Activated naive CD8-positive, alpha-beta T cell treated with anti-CD3 and anti-CD28 coated beads, Interleukin-2, amount 50 U/mL, for 16 hours (primary cell): ENCODE measurements around the gene PHB1.

Experiments used
- DNase-seq: peaks from one replicate; pipeline ENCODE4 v3.0.0-alpha.2; 2020; ENCODE audit warnings: low read depth, low spot score

Gene PHB1

GRCh38 chr17:49414622-49415350 lies at the start of gene PHB1:
PHB1 (minus strand) TSS chr17:49414882; CDS start chr17:49413264, 1,618 bp downstream.
- DNase-seq: peak; percentile 86

DNA sequence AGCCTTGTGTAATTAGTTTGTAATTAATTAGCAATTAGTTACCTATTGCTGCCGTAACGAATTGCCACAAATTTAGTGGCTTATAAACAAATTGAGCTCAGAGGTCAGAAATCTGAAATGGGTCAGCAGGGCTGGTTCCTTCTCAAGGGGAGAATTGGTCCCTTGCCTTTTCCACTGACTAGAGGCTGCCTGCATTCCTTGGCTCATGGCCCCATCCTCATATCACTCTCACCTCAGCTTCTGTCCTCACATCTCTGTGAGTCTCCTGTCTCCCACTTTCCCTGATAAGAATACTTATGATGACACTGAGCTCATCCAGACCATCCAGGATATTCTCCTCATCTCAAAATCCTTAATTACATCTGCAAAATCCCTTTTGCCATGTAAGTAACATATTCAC lies 49.4 kb upstream of the PHB1 start:
- DNase-seq: no peak

DNA sequence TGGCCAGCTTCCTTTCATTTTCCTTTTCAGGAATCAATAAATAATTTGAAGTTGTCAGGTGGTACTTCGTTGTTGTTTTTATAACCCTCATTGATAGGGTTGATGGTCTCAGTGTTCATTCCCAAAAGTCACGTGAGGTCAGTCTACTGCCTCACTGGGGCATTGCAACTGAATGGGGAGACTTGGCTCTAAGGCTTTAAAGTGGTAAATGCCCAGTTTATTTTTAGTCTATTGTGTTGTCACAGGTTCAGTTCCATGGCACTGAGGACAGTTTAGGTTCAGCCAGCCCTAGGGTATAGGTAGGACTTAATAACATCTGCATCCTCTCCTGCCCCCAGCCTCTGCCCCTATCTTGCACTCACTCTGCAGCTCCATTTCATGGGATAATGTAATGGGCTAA lies 46.9 kb upstream of the PHB1 start:
- DNase-seq: no peak

DNA sequence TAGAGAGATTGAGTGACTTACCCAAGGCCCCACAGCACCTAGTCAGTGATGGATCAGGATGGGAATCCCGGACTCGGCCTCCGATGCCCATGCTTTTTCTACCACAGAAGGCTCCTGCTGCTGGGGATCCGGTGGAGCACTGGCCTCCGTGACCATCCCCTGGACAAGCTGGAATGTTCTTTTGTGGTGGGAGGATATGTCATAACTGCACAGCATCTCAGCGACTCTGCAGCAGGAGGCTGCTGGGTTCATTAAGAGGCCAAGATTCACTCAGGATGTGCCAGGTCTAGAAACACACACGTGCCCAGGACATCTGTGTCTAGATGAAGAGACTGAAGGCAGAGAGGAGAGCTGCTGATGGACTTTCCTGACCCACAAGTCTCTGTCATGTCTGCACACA lies 45.7 kb upstream of the PHB1 start:
- no peak for DNase-seq

DNA sequence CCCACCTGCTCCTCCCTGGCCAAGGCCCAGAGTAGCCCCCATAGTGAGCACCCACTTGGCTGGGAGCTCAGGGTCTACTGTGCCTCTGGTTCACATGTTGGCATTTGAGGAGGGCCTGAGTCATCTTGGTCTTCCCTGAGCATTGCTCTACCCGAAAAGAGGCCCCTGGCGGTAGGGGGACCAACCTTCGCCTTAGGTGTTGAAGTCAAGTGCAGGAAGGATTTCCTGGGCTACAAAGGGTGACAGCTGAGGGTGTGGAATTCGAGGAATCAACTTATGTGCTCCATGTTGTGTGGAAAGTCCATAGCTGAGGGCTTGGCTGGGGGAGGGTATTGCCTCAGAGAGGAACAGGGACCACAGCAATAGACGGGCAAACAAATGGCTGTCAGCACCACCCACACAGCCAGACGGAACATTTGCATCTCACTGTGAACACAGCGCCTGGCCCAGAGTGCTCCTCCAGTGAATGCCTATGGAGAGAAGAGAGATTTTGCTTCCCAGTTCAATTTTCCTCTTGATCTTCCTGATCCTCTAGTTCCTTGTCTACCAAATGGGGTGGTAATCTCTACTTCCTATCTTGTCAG lies 44.8 kb upstream of the PHB1 start:
- no peak for DNase-seq

DNA sequence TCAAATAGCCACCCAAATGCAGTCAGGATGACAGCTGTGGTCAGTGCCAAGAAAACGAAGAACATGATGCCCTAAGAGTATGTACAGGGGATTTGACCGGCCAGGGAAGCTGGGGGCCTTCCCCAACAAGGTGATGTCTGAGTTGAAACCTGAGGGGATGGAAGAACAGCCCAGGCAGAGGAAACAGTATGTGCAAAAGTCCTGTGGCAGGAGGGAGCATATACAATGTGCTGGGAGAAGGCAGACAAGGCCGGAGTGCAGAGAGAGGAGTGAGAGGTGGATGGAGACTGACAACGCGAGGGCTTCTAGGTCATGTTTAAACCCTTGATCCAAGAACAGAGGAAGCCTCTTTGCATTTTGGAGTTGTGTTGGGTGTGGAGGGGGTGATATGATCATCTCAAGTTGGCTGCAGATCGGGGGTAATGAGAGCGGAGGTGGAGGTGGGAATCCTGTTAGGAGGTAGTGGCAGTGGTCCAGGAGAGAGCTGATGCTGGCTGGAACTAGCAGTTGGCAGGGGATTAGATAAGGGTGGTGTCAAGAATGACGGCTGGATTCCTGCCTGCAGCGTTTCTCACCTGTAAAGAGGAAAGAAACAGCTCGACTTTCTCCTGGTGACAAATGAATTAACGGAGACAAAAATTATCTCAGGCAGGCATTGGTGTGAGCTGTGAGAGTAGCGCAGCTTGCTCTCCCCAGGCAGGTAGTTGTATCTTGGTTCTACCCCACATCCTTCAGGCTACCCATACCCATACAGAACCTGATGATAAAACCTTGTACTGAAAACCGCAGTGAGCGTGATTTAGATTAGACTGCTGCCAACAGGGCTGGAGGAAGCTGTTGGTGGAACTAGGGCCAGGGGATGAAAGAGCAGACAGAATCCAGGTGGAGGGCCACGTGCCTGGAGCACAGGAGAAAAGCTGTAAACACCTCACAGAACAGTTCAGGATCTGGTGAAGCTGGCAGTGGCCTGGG lies 43.2 kb upstream of the PHB1 start:
- no peak for DNase-seq

DNA sequence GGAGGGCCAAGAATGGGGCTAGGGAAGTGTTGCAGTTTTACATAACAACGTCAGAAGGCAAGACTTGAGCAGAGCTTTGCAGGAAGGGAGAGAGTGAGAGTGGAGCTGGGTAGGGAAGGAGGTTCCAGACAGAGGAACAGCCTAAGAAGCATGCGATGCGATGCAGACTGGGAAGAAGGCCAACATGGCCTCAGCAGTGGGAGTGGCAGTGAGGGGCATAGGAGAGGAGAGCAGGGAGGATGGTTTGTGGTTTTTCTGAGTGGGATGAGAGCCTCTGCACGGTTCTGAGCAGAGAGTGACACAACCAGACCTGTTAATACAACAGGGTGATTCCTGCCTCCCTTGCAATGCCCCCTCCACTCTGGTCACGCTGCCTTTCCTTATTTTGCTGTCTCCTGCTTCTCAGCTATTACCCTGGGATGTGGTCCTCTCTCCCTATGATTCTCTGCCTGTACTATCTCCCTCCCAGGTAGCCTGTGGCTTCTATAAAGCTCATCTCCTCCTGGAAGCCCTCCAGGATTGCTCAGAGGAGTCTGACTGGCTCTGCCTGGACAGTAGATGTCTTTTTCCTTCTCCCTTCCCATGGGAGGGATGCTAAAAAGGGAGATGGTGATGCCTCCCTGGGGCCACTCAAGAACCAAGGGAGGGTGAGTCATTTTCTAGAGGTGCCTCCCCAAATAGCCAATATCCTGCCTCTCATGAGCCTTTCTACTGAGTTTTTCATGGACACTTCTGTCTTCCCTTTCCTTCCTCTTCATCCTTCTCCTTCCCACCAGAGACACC lies 41.7 kb upstream of the PHB1 start:
- DNase-seq: no peak

DNA sequence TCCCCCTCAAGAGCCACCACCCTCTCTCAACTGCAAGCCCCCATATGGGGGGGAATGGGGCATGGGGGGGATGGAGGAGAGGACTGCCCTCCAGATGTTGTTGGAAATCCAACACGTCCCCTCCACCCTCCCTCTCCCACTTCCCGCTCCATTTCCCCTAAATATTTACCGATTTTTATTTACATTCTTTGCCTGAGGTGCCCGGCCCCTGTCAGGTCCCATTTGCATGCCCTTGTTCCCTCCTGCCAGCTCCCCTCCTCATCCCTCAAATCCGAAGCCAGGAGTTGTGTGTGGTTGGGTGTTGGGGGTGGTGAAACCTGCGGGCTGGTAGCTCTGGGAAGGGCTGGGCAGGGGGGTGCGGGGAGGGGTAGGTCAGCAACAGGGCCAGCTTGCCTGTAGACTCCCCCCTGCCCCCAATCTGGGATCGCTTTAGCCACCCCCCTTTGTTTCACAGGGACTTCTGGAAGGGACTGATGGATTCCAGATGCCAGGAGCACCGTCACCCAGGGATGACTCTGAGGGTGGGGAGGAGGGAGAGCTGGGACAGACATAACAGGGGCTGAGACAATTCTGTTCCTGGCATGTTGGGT lies 40.7 kb upstream of the PHB1 start:
- DNase-seq: no peak

GRCh38 chr17:49454050-49454449 lies 39.4 kb upstream of the PHB1 start:
- DNase-seq: no peak

DNA sequence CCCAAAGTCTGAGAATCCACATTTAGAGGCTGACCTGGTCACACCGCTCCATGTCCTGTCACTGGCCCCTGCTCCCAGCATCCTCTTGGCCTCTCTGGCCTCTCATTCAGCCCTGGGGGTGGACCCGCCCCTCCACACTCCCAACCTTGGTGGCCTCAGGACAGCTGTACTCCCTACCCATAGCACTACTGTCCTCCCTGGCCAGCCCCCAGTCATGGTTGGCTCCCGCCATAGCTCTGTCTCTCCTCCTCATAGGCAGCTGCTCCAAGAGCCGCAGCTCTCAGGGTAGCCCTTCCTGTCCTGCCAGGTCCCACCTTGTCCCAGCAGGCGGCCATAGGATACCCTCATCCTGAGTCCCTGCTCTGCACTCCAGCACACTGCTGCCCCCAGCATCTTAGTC lies 38.0 kb upstream of the PHB1 start:
- no peak for DNase-seq

- no peak for DNase-seq
These were observed 37.5 kb upstream of the PHB1 start for GRCh38 chr17:49452201-49452600.

DNA sequence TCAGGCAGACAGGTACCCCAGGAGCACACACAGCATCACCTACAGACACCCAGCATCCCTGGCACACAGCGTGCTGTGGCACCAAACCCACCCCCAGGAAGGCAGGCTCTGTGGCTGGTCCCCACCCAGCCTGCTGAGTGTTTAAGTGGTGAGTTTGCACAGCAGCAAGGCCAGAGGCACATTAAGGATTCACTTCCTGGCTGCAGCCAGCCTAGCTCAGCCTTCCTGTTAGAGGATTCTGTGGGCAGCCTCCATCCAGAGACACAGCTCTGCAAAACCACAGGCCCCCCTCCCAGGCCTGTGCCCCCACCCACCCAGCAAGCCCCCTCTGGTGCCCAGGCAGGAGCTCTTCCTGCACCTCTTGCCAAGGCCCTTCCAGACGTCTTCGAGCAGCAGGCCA lies 36.1 kb upstream of the PHB1 start:
- DNase-seq: no peak

DNA sequence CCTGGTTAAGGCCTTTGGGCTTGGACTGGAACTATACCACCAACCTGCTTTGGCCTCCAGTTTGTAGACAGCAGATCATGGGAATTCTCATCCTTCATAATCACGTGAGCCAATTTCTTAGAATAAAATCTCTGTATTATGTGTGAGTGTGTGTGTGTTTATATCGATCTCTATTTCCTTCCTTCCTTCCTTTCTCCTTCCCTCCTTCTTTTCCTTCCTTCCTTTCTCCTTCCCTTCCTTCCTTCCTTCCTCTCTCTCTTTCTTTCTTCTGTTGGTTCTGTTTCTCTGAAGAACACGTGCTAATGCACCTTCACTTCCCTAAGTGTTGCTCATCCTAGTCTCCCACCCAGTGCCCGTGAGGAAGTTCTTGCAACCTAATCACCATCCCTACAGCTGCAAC lies 35.5 kb upstream of the PHB1 start:
- DNase-seq: no peak

DNA sequence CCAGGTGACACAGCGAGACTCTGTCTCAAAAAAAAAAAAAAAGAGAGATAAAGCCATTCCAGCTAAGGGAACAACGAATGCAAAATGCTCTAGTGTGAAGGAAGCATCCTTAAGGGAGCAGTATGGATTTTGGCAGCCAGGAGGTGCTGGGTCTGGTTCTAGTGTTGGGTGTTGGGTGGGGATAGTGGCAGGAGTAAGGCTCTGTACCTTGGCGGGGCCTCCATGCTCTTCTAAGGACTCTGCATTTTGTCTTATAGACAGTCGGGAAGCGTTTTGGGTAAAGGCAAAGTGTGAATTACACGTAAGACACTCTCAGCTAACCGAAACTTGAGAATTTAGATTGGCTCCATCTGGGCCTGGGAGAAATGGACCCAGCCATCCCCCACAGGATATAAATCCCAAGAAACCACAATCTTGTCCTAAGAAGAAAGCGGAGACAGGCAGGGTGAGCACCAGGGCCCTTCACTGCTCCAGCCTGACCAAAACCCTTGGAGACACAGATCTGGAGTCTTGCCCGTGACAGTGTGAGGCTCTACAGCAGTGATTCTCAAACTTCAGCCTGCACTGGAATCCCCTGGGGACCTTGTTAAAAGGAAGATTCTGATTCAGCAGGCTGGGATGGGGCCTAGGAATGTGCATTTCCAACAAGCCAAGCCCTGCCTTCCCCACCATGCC lies 33.1 kb upstream of the PHB1 start:
- no peak for DNase-seq

- no peak for DNase-seq
These were observed 30.9 kb upstream of the PHB1 start for GRCh38 chr17:49445591-49445990.

DNA sequence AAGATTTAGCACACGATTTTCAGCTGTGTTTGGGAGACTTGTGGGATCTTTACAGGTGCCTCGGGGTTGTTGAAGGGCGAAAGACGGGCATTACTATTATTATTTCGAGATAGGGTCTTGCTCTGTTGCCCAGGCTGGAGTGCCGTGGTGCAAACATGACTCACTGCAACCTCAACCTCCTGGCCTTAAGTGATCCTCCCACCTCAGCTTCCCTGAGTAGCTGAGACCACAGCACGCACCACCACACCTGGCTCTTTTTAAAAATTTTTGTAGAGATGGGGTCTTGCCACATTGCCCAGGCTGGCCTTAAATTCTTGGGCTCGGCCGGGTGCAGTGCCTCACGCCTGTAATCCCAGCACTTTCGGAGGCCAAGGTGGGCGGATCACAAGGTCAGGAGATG lies 29.7 kb upstream of the PHB1 start:
- DNase-seq: no peak

GRCh38 chr17:49443862-49444261 lies 29.2 kb upstream of the PHB1 start:
- DNase-seq: no peak

DNA sequence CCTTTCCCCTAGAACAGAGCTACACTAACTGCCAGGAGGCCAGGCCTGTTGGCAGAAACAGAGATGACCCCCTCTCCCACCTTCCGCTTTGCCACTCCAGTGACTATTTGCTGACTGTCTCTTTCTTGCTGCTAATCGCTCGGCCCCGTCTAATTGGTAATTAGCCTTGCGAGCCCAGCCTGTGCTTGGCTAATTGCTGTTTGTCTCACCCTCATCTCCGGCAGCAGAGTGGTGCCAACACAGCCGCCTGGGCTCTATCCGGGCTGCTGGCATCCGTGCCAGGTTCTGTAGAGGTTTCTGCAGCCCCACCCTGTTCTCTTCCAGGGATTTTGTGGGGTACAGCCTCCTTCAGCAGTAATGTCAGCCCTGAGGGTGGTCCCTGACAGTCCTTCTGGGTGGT lies 27.4 kb upstream of the PHB1 start:
- DNase-seq: no peak

DNA sequence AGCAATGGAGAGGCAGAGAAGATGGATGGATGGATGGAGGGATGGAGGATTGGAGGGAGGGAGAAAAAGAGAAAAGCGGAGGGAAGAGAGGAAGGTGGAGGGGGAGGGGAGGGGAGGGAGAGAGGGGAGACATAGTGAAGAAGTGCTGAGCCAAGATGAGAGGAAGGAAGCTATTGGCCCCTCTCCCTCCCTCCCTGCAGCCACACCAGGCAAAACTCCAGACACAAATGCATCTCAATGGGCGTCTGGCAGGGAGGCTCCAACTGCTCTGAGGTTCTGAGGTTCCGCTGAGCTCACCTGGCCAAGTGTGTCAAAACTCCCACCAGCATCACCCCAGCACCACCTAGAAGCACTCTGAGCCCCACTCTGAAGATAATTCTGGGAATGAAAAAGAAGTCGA lies 26.9 kb upstream of the PHB1 start:
- DNase-seq: no peak

GRCh38 chr17:49440581-49440980 lies 25.9 kb upstream of the PHB1 start:
- DNase-seq: no peak
